SK-N-SH (cell line): ENCODE measurements around the gene TMEM184C. TPM values are rescaled to one million over a fixed set of nuclear protein-coding genes. Genes with fewer than 3 reads are reported as not detected.

Source experiments
- CTCF ChIA-PET: fragments of 300-600, 350-600 bp; formaldehyde crosslinking; extraction: SDS; loops from one replicate; lab custom pipeline; 2021; lab: Yijun Ruan, JAX
- POLR2A ChIA-PET: fragments of 350-600 bp; sonication (Branson Sonifier 250); formaldehyde crosslinking; extraction: SDS; loops from one replicate; lab custom pipeline; 2020; ENCODE audit warnings: antibody characterized with exemption, inconsistent platforms; lab: Yijun Ruan, JAX
- DNase-seq: peaks from one replicate; pipeline ENCODE4 v3.0.0; 2012
- H2AFZ ChIP-seq: fragments of 200-600 bp; sonication (generic); 2 replicates; pipeline ENCODE4 v1.8.1; 2016; ENCODE audit warnings: antibody characterized with exemption, mild to moderate bottlenecking, low read depth
- H3F3A ChIP-seq: fragments of 200-600 bp; sonication (generic); replicated peaks from 2 replicates; pipeline ENCODE3; 2016; ENCODE audit warnings: antibody characterized with exemption, mild to moderate bottlenecking; ENCODE audit not compliant: insufficient read depth
- H3K27ac ChIP-seq, 2 experiments: fragments of 200-500 bp in 1 of 2; fragments of 200-600 bp in 1 of 2; sonication (Bioruptor generic) in 1 of 2; sonication (generic), shearing (Covaris generic) in 1 of 2; 2 replicates each; pipeline versions ENCODE4 v1.5.1 to v1.6.1; 2014 to 2016; ENCODE audit warnings: low read depth in 2 of 2, inconsistent platforms in 1 of 2, low read length in 1 of 2, mild to moderate bottlenecking in 1 of 2, mixed read lengths in 1 of 2
- H3K27me3 ChIP-seq: fragments of 200-600 bp; sonication (generic), shearing (Covaris generic); 2 replicates; pipeline ENCODE4 v1.6.1; 2016; ENCODE audit warnings: mixed run types; ENCODE audit not compliant: insufficient read depth
- H3K36me3 ChIP-seq, 2 experiments: fragments of 200-500 bp in 1 of 2; fragments of 200-600 bp in 1 of 2; sonication (Bioruptor generic) in 1 of 2; sonication (generic) in 1 of 2; replicated peaks in 1 of 2; 2 replicates each; pipeline versions ENCODE3 to v1.5.1; 2014 to 2016; ENCODE audit warnings: low read length in 1 of 2, mild to moderate bottlenecking in 1 of 2; ENCODE audit not compliant: insufficient read depth in 2 of 2, control insufficient read depth in 1 of 2
- H3K4me1 ChIP-seq, 2 experiments: fragments of 200-500 bp in 1 of 2; fragments of 200-600 bp in 1 of 2; sonication (Bioruptor generic) in 1 of 2; sonication (generic), shearing (Covaris generic) in 1 of 2; 2 replicates each; pipeline versions ENCODE4 v1.5.1 to v1.6.1; 2014 to 2016; ENCODE audit warnings: low read depth in 1 of 2, low read length in 1 of 2, mixed run types in 1 of 2; ENCODE audit not compliant: insufficient read depth in 2 of 2, control insufficient read depth in 1 of 2
- H3K4me2 ChIP-seq: fragments of 200-600 bp; sonication (generic), shearing (Covaris generic); 2 replicates; pipeline ENCODE4 v1.6.1; 2017; ENCODE audit warnings: mixed run types
- H3K4me3 ChIP-seq, 2 experiments: fragments of 200-500 bp in 1 of 2; fragments of 200-600 bp in 1 of 2; sonication (Bioruptor generic) in 1 of 2; sonication (generic), shearing (Covaris generic) in 1 of 2; 2 replicates each; pipeline versions ENCODE4 v1.5.1 to v1.8.1; 2014 to 2016; ENCODE audit warnings: low read depth in 2 of 2, inconsistent platforms in 1 of 2, low read length in 1 of 2, mild to moderate bottlenecking in 1 of 2, mixed read lengths in 1 of 2, moderate library complexity in 1 of 2
- H3K79me2 ChIP-seq: fragments of 200-600 bp; sonication (generic); 2 replicates; pipeline ENCODE4 v1.8.1; 2017; ENCODE audit warnings: mild to moderate bottlenecking; ENCODE audit not compliant: insufficient read depth
- H3K9ac ChIP-seq: fragments of 200-600 bp; sonication (generic); 2 replicates; pipeline ENCODE4 v1.6.1; 2017; ENCODE audit warnings: mixed run types
- H3K9me2 ChIP-seq: fragments of 200-600 bp; sonication (generic); 2 replicates; pipeline ENCODE4 v1.6.1; 2017; ENCODE audit warnings: mixed run types
- H3K9me3 ChIP-seq: fragments of 200-600 bp; sonication (generic); 2 replicates; pipeline ENCODE4 v1.6.1; 2017; ENCODE audit warnings: mixed run types, mild to moderate bottlenecking, moderate library complexity
- H4K20me1 ChIP-seq: fragments of 200-600 bp; sonication (generic); 2 replicates; pipeline ENCODE4 v1.6.1; 2017; ENCODE audit warnings: mild to moderate bottlenecking, mixed run types; ENCODE audit not compliant: insufficient read depth
- EP300 ChIP-seq, 2 experiments: IDR thresholded peaks; 2 replicates each; pipeline versions ENCODE4 v1.4.0 to v1.6.1; 2012; ENCODE audit warnings: borderline replicate concordance in 1 of 2, low read depth in 1 of 2, low read length in 1 of 2
- EZH2phosphoT487 ChIP-seq: fragments of 200-600 bp; sonication (generic); IDR thresholded peaks from 2 replicates; pipeline ENCODE4 v1.6.1; 2017; ENCODE audit warnings: low read depth, mixed run types, mild to moderate bottlenecking, antibody characterized with exemption, moderate library complexity, borderline replicate concordance
- FOSL2 ChIP-seq: IDR thresholded peaks from 2 replicates; pipeline ENCODE4 v1.4.0; 2012; ENCODE audit warnings: low read depth, mild to moderate bottlenecking, moderate library complexity, borderline replicate concordance
- GABPA ChIP-seq: IDR thresholded peaks from 2 replicates; pipeline ENCODE4 v1.4.0; 2012; ENCODE audit warnings: low read depth, mild to moderate bottlenecking
- JUND ChIP-seq: IDR thresholded peaks from 2 replicates; pipeline ENCODE4 v1.4.0; 2012
- NFIC ChIP-seq: IDR thresholded peaks from 2 replicates; pipeline ENCODE4 v1.4.0; 2012; ENCODE audit warnings: borderline replicate concordance
- POLR2AphosphoS5 ChIP-seq: IDR thresholded peaks from 2 replicates; pipeline ENCODE4 v1.6.1; 2012; ENCODE audit warnings: low read depth, low read length
- RXRA ChIP-seq: IDR thresholded peaks from 2 replicates; pipeline ENCODE4 v1.4.0; 2012; ENCODE audit warnings: low read depth, mild to moderate bottlenecking, borderline replicate concordance
- SMC3 ChIP-seq: IDR thresholded peaks from 2 replicates; pipeline ENCODE4 v1.6.1; 2012; ENCODE audit warnings: low read depth, low read length, improper control_type of control experiment
- WGBS: methylation state at CpG from one replicate; pipeline ENCODE4 v1.1.6; 2017; ENCODE audit warnings: low lambda C conversion rate; 5-methylcytosine and 5-hydroxymethylcytosine counted together
- polyA plus RNA-seq, 3 experiments: library from polyadenylated mRNA; depleted of rRNA; stranded (reverse); fragments of >200 nt; gene quantifications; 2 replicates each; pipeline ENCODE4 v1.2.3, GENCODE V29; 2012
- TF ChIP-seq, protein P1 (sequence below): IDR thresholded peaks from 2 replicates; pipeline ENCODE4 v1.4.0; 2012; ENCODE audit warnings: low read depth, borderline replicate concordance
- TF ChIP-seq, protein P2 (sequence below): fragments of 150-350 bp; IDR thresholded peaks from 2 replicates; pipeline ENCODE4 v1.6.1; 2016; ENCODE audit warnings: mild to moderate bottlenecking, low read depth, low read length
- TF ChIP-seq, protein P3 (sequence below): IDR thresholded peaks from 2 replicates; pipeline ENCODE4; 2012
- TF ChIP-seq, protein P4 (sequence below): IDR thresholded peaks from 2 replicates; pipeline ENCODE4 v1.4.0; 2012; ENCODE audit warnings: low read depth
- TF ChIP-seq, protein P5 (sequence below): fragments of 150-350 bp; IDR thresholded peaks from 2 replicates; pipeline ENCODE4 v1.6.1; 2017; ENCODE audit warnings: antibody characterized with exemption, low read length, low read depth, borderline replicate concordance

Gene TMEM184C
- polyA plus RNA-seq, 1 of the 3 experiments (the other 2 are of a cell fraction) = 17.5 TPM

DNA sequence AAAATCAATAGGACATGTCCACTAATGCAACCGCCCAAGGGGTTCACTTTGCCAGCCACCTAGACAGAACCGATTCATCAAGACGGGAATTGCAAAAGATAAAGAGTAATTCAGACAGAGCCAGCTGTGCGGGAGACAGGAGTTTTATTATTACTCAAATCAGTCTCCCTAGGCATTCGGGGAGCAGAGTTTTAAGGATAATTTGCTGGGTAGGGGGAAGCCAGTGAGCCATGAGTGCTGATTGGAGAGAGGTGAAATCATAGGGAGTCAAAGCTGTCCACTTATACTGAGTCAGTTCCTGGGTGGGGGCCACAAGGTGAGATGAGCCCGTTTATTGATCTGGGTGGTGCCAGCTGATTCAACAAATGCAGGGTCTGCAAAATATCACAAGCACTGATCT is 8.5 kb downstream of the TMEM184C start:
- Histone ChIP-seq H3K4me2 (no peak overlapping the region), H3F3A (peaks cover 15% of the 10 kb centered on the region), H3K27ac (no peak overlapping the region), H2AFZ (no peak overlapping the region), H3K9ac (no peak overlapping the region), H3K4me1 (peaks cover 5 to 7% of the 10 kb centered on the region in 2 experiments; a peak in 3 of 4 replicates), H3K4me3 (no peak overlapping the region), H3K79me2 (peaks cover 22% of the 10 kb centered on the region), H3K9me3 (no peaks in the 10 kb centered on the region), H3K27me3 (no peaks in the 10 kb centered on the region), H3K36me3 (peaks cover 75% of the 10 kb centered on the region in 2 experiments), H3K9me2 (no peaks in the 10 kb centered on the region), H4K20me1 (peaks cover 6% of the 10 kb centered on the region; the same call in 1 of the 2 replicates)
- POLR2A ChIA-PET = interaction anchor here (1.5 kb wide), 1 partner anchor 9 kb away, joined by 5 read pairs; the partner anchor contains the start of gene TMEM184C
- no peak for DNase-seq
- CTCF ChIA-PET = interaction anchor here (0.6 to 1.1 kb wide), 2 partner anchors 242 to 610 kb away, joined by 3 read pairs; no protein-coding TSS in a partner anchor
- TF ChIP-seq, protein P1, sequence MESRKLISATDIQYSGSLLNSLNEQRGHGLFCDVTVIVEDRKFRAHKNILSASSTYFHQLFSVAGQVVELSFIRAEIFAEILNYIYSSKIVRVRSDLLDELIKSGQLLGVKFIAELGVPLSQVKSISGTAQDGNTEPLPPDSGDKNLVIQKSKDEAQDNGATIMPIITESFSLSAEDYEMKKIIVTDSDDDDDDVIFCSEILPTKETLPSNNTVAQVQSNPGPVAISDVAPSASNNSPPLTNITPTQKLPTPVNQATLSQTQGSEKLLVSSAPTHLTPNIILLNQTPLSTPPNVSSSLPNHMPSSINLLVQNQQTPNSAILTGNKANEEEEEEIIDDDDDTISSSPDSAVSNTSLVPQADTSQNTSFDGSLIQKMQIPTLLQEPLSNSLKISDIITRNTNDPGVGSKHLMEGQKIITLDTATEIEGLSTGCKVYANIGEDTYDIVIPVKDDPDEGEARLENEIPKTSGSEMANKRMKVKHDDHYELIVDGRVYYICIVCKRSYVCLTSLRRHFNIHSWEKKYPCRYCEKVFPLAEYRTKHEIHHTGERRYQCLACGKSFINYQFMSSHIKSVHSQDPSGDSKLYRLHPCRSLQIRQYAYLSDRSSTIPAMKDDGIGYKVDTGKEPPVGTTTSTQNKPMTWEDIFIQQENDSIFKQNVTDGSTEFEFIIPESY = no peak
- TF ChIP-seq EP300 (IDR thresholded peaks at IDR 0.05; ENCODE audit: borderline replicate concordance in 1 of 2, low read depth in 1 of 2, low read length in 1 of 2) (no peak), RXRA (no peak), GABPA (no peak), FOSL2 (no peak), SMC3 (no peak), NFIC (no peak), EZH2phosphoT487 (no peak), POLR2AphosphoS5 (no peak), JUND (no peak)
- TF ChIP-seq, protein P2, sequence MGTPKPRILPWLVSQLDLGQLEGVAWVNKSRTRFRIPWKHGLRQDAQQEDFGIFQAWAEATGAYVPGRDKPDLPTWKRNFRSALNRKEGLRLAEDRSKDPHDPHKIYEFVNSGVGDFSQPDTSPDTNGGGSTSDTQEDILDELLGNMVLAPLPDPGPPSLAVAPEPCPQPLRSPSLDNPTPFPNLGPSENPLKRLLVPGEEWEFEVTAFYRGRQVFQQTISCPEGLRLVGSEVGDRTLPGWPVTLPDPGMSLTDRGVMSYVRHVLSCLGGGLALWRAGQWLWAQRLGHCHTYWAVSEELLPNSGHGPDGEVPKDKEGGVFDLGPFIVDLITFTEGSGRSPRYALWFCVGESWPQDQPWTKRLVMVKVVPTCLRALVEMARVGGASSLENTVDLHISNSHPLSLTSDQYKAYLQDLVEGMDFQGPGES = no peak
- TF ChIP-seq, protein P3, sequence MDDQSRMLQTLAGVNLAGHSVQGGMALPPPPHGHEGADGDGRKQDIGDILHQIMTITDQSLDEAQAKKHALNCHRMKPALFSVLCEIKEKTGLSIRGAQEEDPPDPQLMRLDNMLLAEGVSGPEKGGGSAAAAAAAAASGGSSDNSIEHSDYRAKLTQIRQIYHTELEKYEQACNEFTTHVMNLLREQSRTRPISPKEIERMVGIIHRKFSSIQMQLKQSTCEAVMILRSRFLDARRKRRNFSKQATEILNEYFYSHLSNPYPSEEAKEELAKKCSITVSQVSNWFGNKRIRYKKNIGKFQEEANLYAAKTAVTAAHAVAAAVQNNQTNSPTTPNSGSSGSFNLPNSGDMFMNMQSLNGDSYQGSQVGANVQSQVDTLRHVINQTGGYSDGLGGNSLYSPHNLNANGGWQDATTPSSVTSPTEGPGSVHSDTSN = no peak
- TF ChIP-seq, protein P4, sequence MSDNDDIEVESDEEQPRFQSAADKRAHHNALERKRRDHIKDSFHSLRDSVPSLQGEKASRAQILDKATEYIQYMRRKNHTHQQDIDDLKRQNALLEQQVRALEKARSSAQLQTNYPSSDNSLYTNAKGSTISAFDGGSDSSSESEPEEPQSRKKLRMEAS = no peak
- TF ChIP-seq, protein P5, sequence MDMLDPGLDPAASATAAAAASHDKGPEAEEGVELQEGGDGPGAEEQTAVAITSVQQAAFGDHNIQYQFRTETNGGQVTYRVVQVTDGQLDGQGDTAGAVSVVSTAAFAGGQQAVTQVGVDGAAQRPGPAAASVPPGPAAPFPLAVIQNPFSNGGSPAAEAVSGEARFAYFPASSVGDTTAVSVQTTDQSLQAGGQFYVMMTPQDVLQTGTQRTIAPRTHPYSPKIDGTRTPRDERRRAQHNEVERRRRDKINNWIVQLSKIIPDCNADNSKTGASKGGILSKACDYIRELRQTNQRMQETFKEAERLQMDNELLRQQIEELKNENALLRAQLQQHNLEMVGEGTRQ = no peak
- WGBS = 77% methylated on average over 6 of the region's 6 CpGs
